ENCODE data around the gene XPC.

Gene XPC

DNA sequence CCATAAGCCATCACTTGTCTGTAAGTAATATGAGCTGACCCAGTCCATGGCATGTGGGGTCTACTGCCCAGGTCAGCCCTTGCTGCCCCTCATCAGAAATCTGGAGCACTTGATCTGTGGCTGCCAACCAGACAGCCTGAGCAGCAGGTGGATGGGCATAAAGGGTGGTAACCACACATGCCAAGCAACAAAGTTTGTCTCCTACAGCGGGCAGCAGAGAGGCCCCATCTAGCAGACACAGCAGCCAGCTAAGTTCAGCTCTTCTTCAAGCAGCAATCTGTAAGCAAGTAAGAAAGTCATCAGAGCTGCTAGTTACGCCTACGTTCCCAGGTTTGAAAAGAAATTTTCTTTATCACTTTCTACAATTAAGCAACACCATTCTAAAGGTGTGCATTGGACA is 81.7 kb downstream of the XPC start:
- TF ChIP-seq, protein P1, sequence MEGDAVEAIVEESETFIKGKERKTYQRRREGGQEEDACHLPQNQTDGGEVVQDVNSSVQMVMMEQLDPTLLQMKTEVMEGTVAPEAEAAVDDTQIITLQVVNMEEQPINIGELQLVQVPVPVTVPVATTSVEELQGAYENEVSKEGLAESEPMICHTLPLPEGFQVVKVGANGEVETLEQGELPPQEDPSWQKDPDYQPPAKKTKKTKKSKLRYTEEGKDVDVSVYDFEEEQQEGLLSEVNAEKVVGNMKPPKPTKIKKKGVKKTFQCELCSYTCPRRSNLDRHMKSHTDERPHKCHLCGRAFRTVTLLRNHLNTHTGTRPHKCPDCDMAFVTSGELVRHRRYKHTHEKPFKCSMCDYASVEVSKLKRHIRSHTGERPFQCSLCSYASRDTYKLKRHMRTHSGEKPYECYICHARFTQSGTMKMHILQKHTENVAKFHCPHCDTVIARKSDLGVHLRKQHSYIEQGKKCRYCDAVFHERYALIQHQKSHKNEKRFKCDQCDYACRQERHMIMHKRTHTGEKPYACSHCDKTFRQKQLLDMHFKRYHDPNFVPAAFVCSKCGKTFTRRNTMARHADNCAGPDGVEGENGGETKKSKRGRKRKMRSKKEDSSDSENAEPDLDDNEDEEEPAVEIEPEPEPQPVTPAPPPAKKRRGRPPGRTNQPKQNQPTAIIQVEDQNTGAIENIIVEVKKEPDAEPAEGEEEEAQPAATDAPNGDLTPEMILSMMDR (conservative IDR thresholded peaks at IDR 0.05; ENCODE audit: control insufficient read depth, insufficient read depth, low read depth, low read length), result no peak
- H3K4me3 ChIP-seq (ENCODE audit: control insufficient read depth, low read depth, low read length), result no peak overlapping the region
- DNase-seq (ENCODE audit: low read depth), result no peak

All from fibroblast of mammary gland (primary cell).